Osteoblast (primary cell): Measurements from ENCODE around the gene KDF1. TPM values are rescaled to one million over a fixed set of nuclear protein-coding genes. Genes with fewer than 3 reads are reported as not detected.

Source experiments
- DNase-seq: peaks from one replicate; pipeline ENCODE4 v3.0.0; 2011; ENCODE audit warnings: low spot score, mixed read lengths; ENCODE audit not compliant: insufficient read length; ENCODE audit errors: missing footprints
- H2AFZ ChIP-seq: 2 replicates; pipeline ENCODE4 v1.6.0; 2011; ENCODE audit warnings: mild to moderate bottlenecking, low read length
- H3K27ac ChIP-seq: 2 replicates; pipeline ENCODE4 v1.5.1; 2011; ENCODE audit warnings: mild to moderate bottlenecking, low read depth, low read length, moderate library complexity
- H3K27me3 ChIP-seq: 2 replicates; pipeline ENCODE4 v1.6.0; 2012; ENCODE audit warnings: mild to moderate bottlenecking, control low read depth, inconsistent platforms, low read length, moderate library complexity; ENCODE audit not compliant: insufficient read depth
- H3K36me3 ChIP-seq: 2 replicates; pipeline ENCODE4 v1.5.1; 2011; ENCODE audit warnings: mild to moderate bottlenecking, low read length, control low read depth, moderate library complexity; ENCODE audit not compliant: insufficient read depth
- H3K4me1 ChIP-seq: 2 replicates; pipeline ENCODE4 v1.5.1; 2011; ENCODE audit warnings: mild to moderate bottlenecking, low read length, control low read depth, moderate library complexity; ENCODE audit not compliant: insufficient read depth
- H3K4me2 ChIP-seq: 2 replicates; pipeline ENCODE4 v1.6.0; 2011; ENCODE audit warnings: mild to moderate bottlenecking, low read length; ENCODE audit not compliant: insufficient read depth
- H3K4me3 ChIP-seq: fragments of 200-600 bp; sonication (generic); 3 replicates; pipeline ENCODE4 v1.5.1; 2012; ENCODE audit warnings: mild to moderate bottlenecking, low read length, inconsistent platforms; ENCODE audit not compliant: insufficient read depth
- H3K79me2 ChIP-seq: 2 replicates; pipeline ENCODE4 v1.6.0; 2012; ENCODE audit warnings: mild to moderate bottlenecking, low read length, control low read depth, inconsistent platforms; ENCODE audit not compliant: insufficient read depth
- H3K9me3 ChIP-seq: 2 replicates; pipeline ENCODE4 v1.5.1; 2011; ENCODE audit warnings: low read depth, low read length, control low read depth
- H4K20me1 ChIP-seq: 2 replicates; pipeline ENCODE4 v1.6.0; 2012; ENCODE audit warnings: mild to moderate bottlenecking, low read length, control low read depth; ENCODE audit not compliant: insufficient read depth
- CTCF ChIP-seq: IDR thresholded peaks from 2 replicates; pipeline ENCODE4 v1.5.1; 2011; ENCODE audit warnings: mild to moderate bottlenecking, low read depth, low read length, moderate library complexity; ENCODE audit errors: extremely low read depth
- total RNA-seq: library from RNA; depleted of rRNA; stranded (reverse); fragments of >200 nt; gene quantifications from 2 replicates; pipeline ENCODE4 v1.2.3, GENCODE V29; 2012

KDF1 gene
- total RNA-seq, 1 donor, result not detected

DNA sequence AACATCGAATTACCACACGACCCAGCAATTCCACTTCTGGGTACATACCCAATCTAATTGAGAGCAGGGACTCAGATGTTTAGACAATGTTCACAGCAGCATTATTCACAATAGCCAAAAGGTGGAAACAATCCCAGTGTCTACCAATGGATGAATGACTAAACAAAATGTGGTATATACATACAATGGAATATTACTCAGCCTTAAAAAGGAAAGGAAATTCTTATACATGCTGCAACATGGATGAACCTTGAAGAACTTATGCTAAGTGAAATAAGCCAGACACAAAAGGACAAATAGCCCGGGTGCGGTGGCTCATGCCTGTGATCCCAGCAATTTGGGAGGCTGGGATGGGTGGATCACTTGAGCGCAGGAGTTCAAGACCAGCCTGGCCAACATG is 6.9 kb downstream of the KDF1 start:
- no peaks in the 10 kb centered on the region for H4K20me1 ChIP-seq
- no peak overlapping the region for H3K4me2 ChIP-seq
- no peaks in the 10 kb centered on the region for H3K36me3 ChIP-seq
- no peak for DNase-seq
- no peaks in the 10 kb centered on the region for H3K4me1 ChIP-seq
- no peak for TF ChIP-seq CTCF
- H3K79me2 ChIP-seq, result no peaks in the 10 kb centered on the region
- H3K9me3 ChIP-seq, result peaks cover 4% of the 10 kb centered on the region
- peaks cover 11% of the 10 kb centered on the region for H3K27me3 ChIP-seq
- no peak overlapping the region for H3K27ac ChIP-seq
- no peak overlapping the region for H3K4me3 ChIP-seq
- H2AFZ ChIP-seq, result no peak overlapping the region

DNA sequence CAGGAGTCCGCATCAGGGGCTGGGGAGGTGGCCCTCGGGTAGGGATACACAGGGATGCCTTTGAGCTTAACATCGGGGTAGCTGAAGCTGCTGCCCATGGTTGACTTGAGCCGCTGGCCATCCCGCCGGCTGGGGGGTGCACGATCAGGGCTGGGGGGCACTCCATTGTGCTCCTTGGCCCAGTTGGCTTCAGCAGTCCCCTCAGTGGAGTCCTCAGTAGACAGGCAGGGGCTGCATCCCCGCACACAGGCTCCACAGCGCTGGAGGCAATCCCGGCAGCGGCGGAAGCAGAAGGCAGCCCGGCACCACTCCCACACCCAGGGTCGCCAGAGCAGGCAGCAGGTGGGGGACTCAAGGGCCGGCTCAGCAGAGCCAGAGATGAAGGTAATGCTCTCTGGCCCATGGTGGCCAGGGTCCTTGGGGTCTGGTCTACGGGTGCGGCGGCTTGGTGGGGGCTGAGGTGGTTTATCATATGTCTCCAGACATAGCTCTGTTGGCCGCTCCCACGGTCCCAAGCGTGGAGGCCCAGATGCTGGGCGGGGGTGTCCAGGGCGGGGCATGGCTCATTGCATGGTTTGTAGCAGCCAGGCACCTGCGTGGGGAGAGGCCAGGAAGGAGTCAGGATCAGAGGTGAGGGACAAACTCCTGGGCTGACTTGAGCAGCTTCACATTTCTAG is 8.3 kb downstream of the KDF1 start:
- H3K27me3 ChIP-seq, result peaks cover 8% of the 10 kb centered on the region
- no peak overlapping the region for H3K27ac ChIP-seq
- H3K79me2 ChIP-seq, result no peaks in the 10 kb centered on the region
- TF ChIP-seq CTCF, result no peak
- no peak overlapping the region for H3K4me2 ChIP-seq
- H3K9me3 ChIP-seq, result peaks cover 4% of the 10 kb centered on the region
- no peaks in the 10 kb centered on the region for H3K4me1 ChIP-seq
- no peak for DNase-seq
- no peak overlapping the region for H2AFZ ChIP-seq
- H3K36me3 ChIP-seq, result peaks cover under 1% of the 10 kb centered on the region
- H4K20me1 ChIP-seq, result no peaks in the 10 kb centered on the region
- no peak overlapping the region for H3K4me3 ChIP-seq

GRCh38 chr1:26951216-26951615 is 9.1 kb downstream of the KDF1 start:
- Histone ChIP-seq H3K36me3 (peaks cover 6% of the 10 kb centered on the region), H3K4me3 (no peak overlapping the region), H3K27ac (no peak overlapping the region), H2AFZ (no peak overlapping the region), H3K27me3 (peaks cover 4% of the 10 kb centered on the region), H3K4me2 (no peak overlapping the region), H3K4me1 (no peaks in the 10 kb centered on the region), H4K20me1 (no peaks in the 10 kb centered on the region), H3K79me2 (no peaks in the 10 kb centered on the region), H3K9me3 (peaks cover 4% of the 10 kb centered on the region)
- no peak for TF ChIP-seq CTCF
- DNase-seq, result no peak

DNA sequence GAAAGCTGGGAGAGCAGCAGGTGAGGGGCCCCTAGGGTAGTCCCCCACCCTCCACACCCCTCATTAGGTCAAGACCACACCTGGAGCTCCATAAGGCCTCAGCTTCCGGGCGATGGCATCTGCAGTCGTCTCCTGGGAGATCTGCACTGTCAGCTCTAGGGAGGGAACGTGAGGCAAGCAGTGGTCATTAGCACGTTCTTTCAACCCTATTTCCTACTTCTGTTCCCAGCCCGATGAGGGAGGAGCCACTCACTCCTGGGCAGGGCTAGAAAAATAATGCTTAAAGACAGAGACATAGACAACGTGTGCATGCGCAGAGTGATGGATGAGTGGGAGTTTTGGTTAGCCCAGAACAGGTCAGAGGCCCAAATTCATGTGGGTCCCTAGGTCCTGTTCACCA is 9.7 kb downstream of the KDF1 start:
- no peak for DNase-seq
- H3K79me2 ChIP-seq, result no peaks in the 10 kb centered on the region

More for the DNA sequence above, 9.7 kb downstream of the KDF1 start:
- Histone ChIP-seq H2AFZ (no peak overlapping the region), H4K20me1 (no peaks in the 10 kb centered on the region), H3K9me3 (no peaks in the 10 kb centered on the region), H3K27me3 (no peaks in the 10 kb centered on the region), H3K36me3 (peaks cover 12% of the 10 kb centered on the region), H3K4me2 (no peak overlapping the region), H3K4me3 (no peak overlapping the region), H3K4me1 (no peaks in the 10 kb centered on the region), H3K27ac (no peak overlapping the region)
- no peak for TF ChIP-seq CTCF
